Pancreas (tissue), 10 donors: ENCODE data around the gene ABHD11. TPM values are rescaled to one million over a fixed set of nuclear protein-coding genes. Genes with fewer than 3 reads are reported as not detected.
"Not testable (repeated sequence)": the region's sequence is repeated elsewhere in the genome, so short reads cannot be mapped to it uniquely, and the experiment has no call there.

ENCODE experiments used
- ATAC-seq, 4 donors: fragments of 200-7000 bp; cut with Tn5 transposase; one replicate each; pipeline versions ENCODE4 v1.8.0 to v1.9.1; 2020; ENCODE audit warnings: mild to moderate bottlenecking in 4 of 4, moderate library complexity in 4 of 4
- DNase-seq, 6 donors: peaks; one replicate each; pipeline ENCODE4 v3.0.0-alpha.2; 2020
- FAIRE-seq: peaks from 2 replicates; lab custom pipeline; 2012; peaks lifted over from hg19 to GRCh38; lab: Jason Lieb, UNC
- H3K27ac ChIP-seq, 4 donors: fragments of 200-600 bp; sonication (generic); 1 replicate in 3 of 4; 2 replicates in 1 of 4; pipeline versions ENCODE4 v1.5.0 to v1.8.0; 2020
- H3K27me3 ChIP-seq, 4 donors: fragments of 200-600 bp; one replicate each; pipeline ENCODE4 v1.8.0; 2021
- H3K36me3 ChIP-seq, 3 donors: fragments of 200-600 bp; sonication (generic) in 1 of 3; one replicate each; pipeline versions ENCODE4 v1.5.0 to v1.8.0; 2020 to 2021
- H3K4me1 ChIP-seq, 3 donors: fragments of 200-600 bp; one replicate each; pipeline ENCODE4 v1.8.0; 2021
- H3K4me3 ChIP-seq, 4 donors: fragments of 200-600 bp; sonication (generic) in 2 of 4; one replicate each; pipeline versions ENCODE4 v1.5.0 to v1.8.0; 2020 to 2021
- H3K9me3 ChIP-seq, 4 donors: fragments of 200-600 bp; one replicate each; pipeline ENCODE4 v1.8.0; 2021
- WGBS, 2 donors: extraction: QIAGEN DNeasy Blood & Tissue Kit; methylation state at CpG; one replicate each; pipeline ENCODE4 v1.1.7; 2013; 5-methylcytosine and 5-hydroxymethylcytosine counted together
- intact Hi-C, 3 donors: fragments of 100-400 bp; cut with DNase I; formaldehyde crosslinking; loops; one replicate each; pipeline versions ENCODE4 v1.11.1 to v1.14.2; 2022
- polyA plus RNA-seq, 2 donors: library from polyadenylated mRNA; stranded (reverse); fragments of 200-250 nt; gene quantifications; one replicate each; pipeline ENCODE4 v1.2.3, GENCODE V29; 2013
- total RNA-seq, 6 donors: library from RNA; stranded (reverse); fragmentation: NEBNext Ultra II Directional in 4 of 6; extraction: Animal tissue kit (Norgen Biotek cat#: 25700) in 4 of 6; gene quantifications; one replicate each; pipeline versions ENCODE4 v1.2.1 to v1.2.4, GENCODE V29; 2021 to 2023
- TF ChIP-seq, protein P1 (sequence below), 4 donors: fragments of 200-600 bp; sonication (generic) in 3 of 4; IDR thresholded peaks; one replicate each; pipeline versions ENCODE4 v1.5.0 to v1.8.0; 2021; ENCODE audit warnings: antibody characterized with exemption in 4 of 4
- donor health status: healthy with polysubstance abuse.
- donor health status: DM: no; HTN: no; CAD: no; lungs with moderate emphysema.
- donor health status: DM: no; HTN: no; CAD: no.
- donor health status: control.
- donor health status: control.
- donor health status: Bipolar disorder and iron deficiency.
- donor health status: DM: yes; HTN: yes; CAD: no.
- donor health status: DM: no; HTN: no; CAD: no.
- donor health status: DM: no; HTN: no; CAD: no.
- donor health status: DM: yes; HTN: yes; CAD: no.

Gene ABHD11
- total and polyA plus RNA-seq, 8 donors: 16.0 to 95.2 (median 24.3) TPM

DNA sequence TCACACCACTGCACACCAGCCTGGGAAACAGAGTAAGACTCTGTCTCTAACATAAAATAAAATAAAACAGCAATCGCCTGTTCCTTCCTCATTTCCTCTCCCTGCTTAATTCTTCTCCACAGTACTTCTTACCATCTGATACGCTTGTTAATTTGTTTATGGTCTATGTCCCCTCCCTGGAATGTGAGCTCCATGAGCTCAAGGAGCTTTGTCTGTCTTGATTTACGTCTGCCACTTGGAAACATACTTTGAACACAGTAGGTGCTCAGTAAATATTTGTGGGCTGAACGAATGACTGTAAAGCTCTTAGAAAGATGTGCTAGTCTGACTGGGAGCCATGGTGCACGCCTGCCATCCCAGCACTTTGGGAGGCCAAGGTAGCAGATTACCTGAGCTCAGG lies 10.1 kb downstream of the ABHD11 start:
- Histone ChIP-seq H3K36me3 (no peaks in the 10 kb centered on the region), H3K4me1 (no peaks in the 10 kb centered on the region), H3K9me3 (no peaks in the 10 kb centered on the region), H3K4me3 (no peak overlapping the region), H3K27me3 (no peaks in the 10 kb centered on the region), H3K27ac (no peak overlapping the region)
- FAIRE-seq (no peak), DNase-seq (no peak), ATAC-seq (no peak)
- 53 to 71% methylated on average over 5 of the region's 5 CpGs for WGBS, 2 donors
- TF ChIP-seq, protein P1, sequence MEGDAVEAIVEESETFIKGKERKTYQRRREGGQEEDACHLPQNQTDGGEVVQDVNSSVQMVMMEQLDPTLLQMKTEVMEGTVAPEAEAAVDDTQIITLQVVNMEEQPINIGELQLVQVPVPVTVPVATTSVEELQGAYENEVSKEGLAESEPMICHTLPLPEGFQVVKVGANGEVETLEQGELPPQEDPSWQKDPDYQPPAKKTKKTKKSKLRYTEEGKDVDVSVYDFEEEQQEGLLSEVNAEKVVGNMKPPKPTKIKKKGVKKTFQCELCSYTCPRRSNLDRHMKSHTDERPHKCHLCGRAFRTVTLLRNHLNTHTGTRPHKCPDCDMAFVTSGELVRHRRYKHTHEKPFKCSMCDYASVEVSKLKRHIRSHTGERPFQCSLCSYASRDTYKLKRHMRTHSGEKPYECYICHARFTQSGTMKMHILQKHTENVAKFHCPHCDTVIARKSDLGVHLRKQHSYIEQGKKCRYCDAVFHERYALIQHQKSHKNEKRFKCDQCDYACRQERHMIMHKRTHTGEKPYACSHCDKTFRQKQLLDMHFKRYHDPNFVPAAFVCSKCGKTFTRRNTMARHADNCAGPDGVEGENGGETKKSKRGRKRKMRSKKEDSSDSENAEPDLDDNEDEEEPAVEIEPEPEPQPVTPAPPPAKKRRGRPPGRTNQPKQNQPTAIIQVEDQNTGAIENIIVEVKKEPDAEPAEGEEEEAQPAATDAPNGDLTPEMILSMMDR (IDR thresholded peaks at IDR 0.05): no peak
- intact Hi-C loops: loop anchor here in 2 of 3 donors (5.0 to 10.0 kb wide), 2 partner anchors 121 to 124 kb away; no protein-coding TSS in a partner anchor

DNA sequence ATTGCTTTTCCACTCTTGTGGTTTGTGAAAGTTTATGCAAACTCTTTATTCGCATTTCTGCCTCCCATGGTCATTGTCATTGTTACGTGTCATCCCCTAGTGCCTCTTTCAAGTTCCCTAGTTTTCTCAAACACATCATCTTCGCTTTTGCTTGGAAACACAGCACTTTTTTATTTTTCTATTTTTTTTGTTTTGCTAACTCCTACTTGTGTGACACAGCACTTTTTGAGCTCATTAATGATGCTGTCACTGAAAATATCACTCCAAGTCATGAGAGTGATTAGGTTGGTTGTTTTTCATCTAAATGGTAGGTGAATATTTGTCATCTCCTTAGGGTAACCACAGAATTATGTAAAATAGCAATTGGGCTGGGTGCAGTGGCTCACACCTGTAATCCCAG lies 10.7 kb downstream of the ABHD11 start:
- TF ChIP-seq, protein P1 (IDR thresholded peaks at IDR 0.05): no peak
- Histone ChIP-seq H3K4me3 (no peak overlapping the region), H3K4me1 (no peaks in the 10 kb centered on the region), H3K27me3 (no peaks in the 10 kb centered on the region), H3K27ac (no peak overlapping the region), H3K36me3 (no peaks in the 10 kb centered on the region), H3K9me3 (no peaks in the 10 kb centered on the region)
- FAIRE-seq (no peak), ATAC-seq (no peak), DNase-seq (no peak)
- intact Hi-C loops: loop anchor here in 2 of 3 donors (5.0 to 10.0 kb wide), 2 partner anchors 121 to 123 kb away; no protein-coding TSS in a partner anchor
- WGBS, 2 donors: 80 to 82% methylated on average over 3 of the region's 3 CpGs

DNA sequence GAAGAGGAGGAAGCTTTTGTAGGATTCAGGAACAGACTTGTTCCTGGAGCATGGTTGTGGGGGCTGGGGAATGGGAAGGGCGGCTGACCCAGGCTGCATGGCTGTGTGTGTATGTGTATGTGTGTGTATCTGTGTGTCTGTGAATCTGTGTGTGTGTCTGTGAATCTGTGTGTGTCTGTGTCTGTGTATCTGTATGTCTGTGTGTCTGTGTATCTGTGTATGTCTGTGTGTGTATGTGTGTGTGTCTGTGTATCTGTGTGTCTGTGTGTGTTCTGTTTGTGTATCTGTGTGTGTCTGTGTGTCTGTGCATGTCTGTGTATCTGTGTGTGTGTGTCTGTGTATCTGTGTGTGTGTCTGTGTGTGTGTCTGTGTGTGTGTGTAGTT lies 12.5 kb downstream of the ABHD11 start:
- FAIRE-seq (no peak), ATAC-seq (peak in 2 of 4 donors; percentile 2 to 4), DNase-seq (no peak)
- H3K4me3 ChIP-seq: no peak overlapping the region
- no peak overlapping the region for H3K27ac ChIP-seq
- no peaks in the 10 kb centered on the region for H3K36me3 ChIP-seq
- H3K4me1 ChIP-seq: peaks cover 0 to 10% (median 4%) of the 10 kb centered on the region in 3 donors
- intact Hi-C loops: loop anchor here in 2 of 3 donors (5.0 to 10.0 kb wide), 2 partner anchors 119 to 121 kb away; no protein-coding TSS in a partner anchor
- TF ChIP-seq, protein P1 (IDR thresholded peaks at IDR 0.05): no peak
- H3K27me3 ChIP-seq: no peaks in the 10 kb centered on the region
- H3K9me3 ChIP-seq: no peaks in the 10 kb centered on the region
- WGBS, 2 donors: 73 to 89% methylated on average over 1 of the region's 1 CpG

DNA sequence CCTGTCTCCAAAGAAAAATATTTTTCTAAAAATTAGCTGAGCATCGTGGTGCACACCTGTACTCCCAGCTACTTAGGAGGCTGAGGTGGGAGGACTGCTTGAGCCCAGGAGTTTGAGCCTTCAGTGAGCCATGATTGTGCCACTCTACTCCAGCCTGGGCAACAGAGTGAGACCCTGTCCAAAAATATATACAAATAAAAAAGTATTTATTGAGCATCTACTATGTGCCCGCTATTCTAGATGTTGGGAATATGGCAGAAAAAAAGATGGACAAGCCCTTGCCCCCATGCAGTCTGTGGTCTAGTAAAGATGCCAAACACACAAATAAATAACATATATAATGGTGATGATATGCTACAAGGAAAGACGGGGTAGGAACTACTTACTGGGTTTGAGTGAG lies 14.8 kb downstream of the ABHD11 start:
- Histone ChIP-seq H3K9me3 (no peaks in the 10 kb centered on the region), H3K4me3 (no peak overlapping the region), H3K27ac (no peak overlapping the region), H3K36me3 (no peaks in the 10 kb centered on the region), H3K4me1 (peaks cover 0 to 11% (median 4%) of the 10 kb centered on the region in 3 donors), H3K27me3 (no peaks in the 10 kb centered on the region)
- intact Hi-C loops: loop anchor here in 2 of 3 donors (5.0 to 10.0 kb wide), 2 partner anchors 119 to 122 kb away; no protein-coding TSS in a partner anchor
- WGBS, 2 donors: 82 to 92% methylated on average over 3 of the region's 3 CpGs
- ATAC-seq: no peak
- TF ChIP-seq, protein P1 (IDR thresholded peaks at IDR 0.05): no peak
- DNase-seq: no peak
- FAIRE-seq: no peak

DNA sequence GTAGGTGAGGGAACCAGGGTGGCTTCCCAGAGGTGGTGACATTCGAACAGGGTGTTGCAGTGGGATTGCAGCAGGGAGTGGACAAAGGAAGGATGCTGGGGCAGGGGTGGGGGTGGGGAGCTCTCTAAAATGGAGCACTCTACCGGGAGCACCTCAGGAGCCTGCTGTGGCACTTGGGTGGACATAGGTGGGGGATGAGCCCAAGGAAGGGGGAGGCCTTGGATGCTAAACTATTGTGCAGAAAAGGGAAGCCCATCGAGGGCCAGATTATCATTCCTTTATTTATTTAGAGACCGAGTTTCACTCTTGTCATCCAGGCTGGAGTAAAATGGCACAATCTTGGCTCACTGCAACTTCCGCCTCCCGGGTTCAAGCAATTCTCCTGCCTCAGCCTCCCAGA lies 15.8 kb downstream of the ABHD11 start:
- WGBS, 2 donors: 42 to 51% methylated on average over 6 of the region's 6 CpGs
- H3K36me3 ChIP-seq: no peaks in the 10 kb centered on the region
- TF ChIP-seq, protein P1 (IDR thresholded peaks at IDR 0.05): no peak
- ATAC-seq: no peak
- no peaks in the 10 kb centered on the region for H3K27me3 ChIP-seq
- H3K4me3 ChIP-seq: no peak overlapping the region
- intact Hi-C loops: loop anchor here in 2 of 3 donors (5.0 to 10.0 kb wide), 2 partner anchors 118 to 120 kb away; no protein-coding TSS in a partner anchor
- H3K27ac ChIP-seq: no peak overlapping the region
- no peak for FAIRE-seq
- no peak for DNase-seq
- peaks cover 0 to 11% (median 4%) of the 10 kb centered on the region in 3 donors for H3K4me1 ChIP-seq
- H3K9me3 ChIP-seq: no peaks in the 10 kb centered on the region

DNA sequence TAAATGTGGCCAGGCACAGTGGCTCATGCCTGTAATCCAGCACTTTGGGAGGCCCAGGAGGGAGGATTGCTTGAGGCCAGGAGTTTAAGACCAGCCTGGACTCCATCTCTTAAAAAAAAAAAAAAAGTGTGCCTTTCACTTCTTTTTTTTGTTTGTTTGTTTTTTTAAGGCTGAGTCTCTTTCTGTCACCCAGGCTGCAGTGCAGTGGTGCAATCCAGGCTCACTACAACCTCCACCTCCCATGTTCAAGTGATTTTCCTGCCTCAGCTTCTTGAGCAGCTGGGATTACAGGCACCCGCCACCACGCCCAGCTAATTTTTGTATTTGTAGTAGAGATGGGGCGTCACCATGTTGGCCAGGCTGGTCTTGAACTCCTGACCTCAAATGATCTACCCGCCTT lies 16.4 kb downstream of the ABHD11 start:
- DNase-seq, H3K4me3 ChIP-seq, FAIRE-seq, H3K27me3 ChIP-seq, ATAC-seq, H3K9me3 ChIP-seq, H3K36me3 ChIP-seq: not testable (repeated sequence)
- 62 to 74% methylated on average over 4 of the region's 4 CpGs for WGBS, 2 donors
- Histone ChIP-seq H3K4me1 (peaks cover 0 to 11% (median 4%) of the 10 kb centered on the region in 3 donors), H3K27ac (peak overlapping the region in 1 of 4 donors; percentile 25)
- intact Hi-C loops: loop anchor here in 2 of 3 donors (5.0 to 10.0 kb wide), 2 partner anchors 117 to 120 kb away; no protein-coding TSS in a partner anchor
